ENCODE results near the gene HYCC2. TPM values are rescaled to one million over a fixed set of nuclear protein-coding genes. Genes with fewer than 3 reads are reported as not detected.
A peak's percentile ranks its signal among the peaks of the same experiment; 100 is the strongest.
"Not testable (repeated sequence)": the region's sequence is repeated elsewhere in the genome, so short reads cannot be mapped to it uniquely, and the experiment has no call there.

Gene HYCC2
- total RNA-seq, 2 experiments from 2014 or later, result 31.4 to 32.0 TPM

DNA sequence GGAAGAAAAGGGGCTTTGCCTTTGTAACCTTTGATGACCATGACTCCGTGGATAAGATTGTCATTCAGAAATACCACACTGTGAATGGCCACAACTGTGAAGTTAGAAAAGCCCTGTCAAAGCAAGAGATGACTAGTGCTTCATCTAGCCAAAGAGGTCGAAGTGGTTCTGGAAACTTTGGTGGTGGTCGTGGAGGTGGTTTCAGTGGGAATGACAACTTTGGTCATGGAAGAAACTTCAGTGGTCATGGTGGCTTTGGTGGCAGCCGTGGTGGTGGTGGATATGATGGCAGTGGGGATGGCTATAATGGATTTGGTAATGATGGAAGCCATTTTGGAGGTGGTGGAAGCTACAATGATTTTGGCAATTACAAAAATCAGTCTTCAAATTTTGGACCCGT lies 8.0 kb downstream of the HYCC2 start:
- POLR2A ChIA-PET, DNase-seq: not testable (repeated sequence)
- H3K4me1 Mint-ChIP-seq, result peaks cover 29% of the 10 kb centered on the region

DNA sequence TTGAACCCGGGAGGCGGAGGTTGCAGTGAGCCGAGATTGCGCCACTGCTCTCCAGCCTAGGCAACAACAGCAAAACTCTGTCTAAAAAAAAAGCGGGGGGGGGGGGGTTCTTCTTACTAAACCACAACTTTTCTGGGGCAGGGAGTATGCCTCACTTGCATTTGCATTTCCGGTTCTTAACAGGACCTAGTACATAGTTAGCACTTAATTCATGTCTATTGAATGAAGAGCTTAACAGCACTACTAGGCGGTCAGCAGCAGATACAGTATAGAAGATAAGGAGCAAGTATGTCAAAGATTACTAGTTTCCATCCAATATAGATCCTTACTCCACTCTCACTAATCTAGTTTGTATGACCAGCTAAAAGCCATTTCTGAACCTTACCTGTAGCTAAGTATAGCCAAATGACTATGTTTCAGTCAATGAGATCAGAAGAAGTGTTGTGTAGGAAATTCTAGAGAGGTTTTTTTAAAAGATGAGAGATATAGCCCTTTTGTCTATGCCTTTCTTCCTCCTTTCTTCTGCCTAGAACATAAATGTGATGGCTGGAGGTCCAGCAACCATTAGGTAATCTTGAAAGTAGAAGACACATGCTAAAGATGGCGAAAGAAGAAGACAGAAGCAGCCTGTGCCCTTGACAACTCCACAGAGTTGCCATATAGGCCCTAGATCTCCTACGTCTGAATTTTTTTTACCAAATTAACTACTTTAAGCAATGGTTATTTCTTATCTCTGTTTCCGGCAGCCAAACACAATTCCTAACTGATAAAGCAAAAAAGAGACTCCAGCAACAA lies 11.3 kb downstream of the HYCC2 start:
- peaks cover 14% of the 10 kb centered on the region for H3K36me3 Mint-ChIP-seq (ENCODE audit: low read depth)
- H3K27ac Mint-ChIP-seq, result no peak overlapping the region
- ChIA-PET CTCF (interaction anchor here (1.0 kb wide), 1 partner anchor 9 kb away, joined by 8 read pairs; no protein-coding TSS in a partner anchor), POLR2A (no interaction called here)
- no peak for DNase-seq
- H3K4me3 Mint-ChIP-seq, result no peak overlapping the region
- H3K4me1 Mint-ChIP-seq, result peaks cover 15% of the 10 kb centered on the region
- no peaks in the 10 kb centered on the region for H3K9me3 Mint-ChIP-seq
- H3K27me3 Mint-ChIP-seq, result no peaks in the 10 kb centered on the region

More for the DNA sequence above, 8.0 kb downstream of the HYCC2 start:
- peaks cover 12% of the 10 kb centered on the region for H3K36me3 Mint-ChIP-seq (ENCODE audit: low read depth)
- CTCF ChIA-PET, result interaction anchor here (2.6 kb wide), 1 partner anchor 162 kb away, joined by 6 read pairs; no protein-coding TSS in a partner anchor
- H3K27ac Mint-ChIP-seq, H3K9me3 Mint-ChIP-seq, H3K27me3 Mint-ChIP-seq, H3K4me3 Mint-ChIP-seq: not testable (repeated sequence)

DNA sequence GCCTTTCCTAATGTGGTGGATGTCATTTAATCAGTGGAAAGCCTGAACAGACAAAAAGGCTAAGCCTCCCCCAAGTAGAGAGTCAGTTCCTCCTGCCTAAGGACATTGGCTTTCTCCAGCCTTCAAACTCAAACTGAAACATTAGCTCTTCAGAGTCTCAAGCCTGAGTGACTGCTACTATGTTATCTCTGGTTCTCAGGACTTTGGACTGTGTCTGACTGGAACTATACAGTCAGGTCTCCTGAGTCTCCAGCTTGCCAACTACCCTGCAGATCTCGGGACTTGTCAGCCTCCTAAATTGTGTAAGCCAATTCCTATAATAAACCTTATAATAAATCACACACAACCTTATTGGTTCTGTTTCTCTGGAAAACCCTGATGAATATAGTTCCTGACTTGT lies 12.6 kb downstream of the HYCC2 start:
- ChIA-PET POLR2A (no interaction called here), CTCF (interaction anchor here (0.6 to 0.9 kb wide), 3 partner anchors 133 to 1667 kb away, joined by 3 to 4 read pairs (median 3); no protein-coding TSS in a partner anchor)
- no peak overlapping the region for H3K27ac Mint-ChIP-seq
- H3K4me3 Mint-ChIP-seq, result no peak overlapping the region
- no peak for DNase-seq
- H3K36me3 Mint-ChIP-seq (ENCODE audit: low read depth), result peaks cover 17% of the 10 kb centered on the region
- no peaks in the 10 kb centered on the region for H3K27me3 Mint-ChIP-seq
- peaks cover 12% of the 10 kb centered on the region for H3K4me1 Mint-ChIP-seq
- no peaks in the 10 kb centered on the region for H3K9me3 Mint-ChIP-seq

DNA sequence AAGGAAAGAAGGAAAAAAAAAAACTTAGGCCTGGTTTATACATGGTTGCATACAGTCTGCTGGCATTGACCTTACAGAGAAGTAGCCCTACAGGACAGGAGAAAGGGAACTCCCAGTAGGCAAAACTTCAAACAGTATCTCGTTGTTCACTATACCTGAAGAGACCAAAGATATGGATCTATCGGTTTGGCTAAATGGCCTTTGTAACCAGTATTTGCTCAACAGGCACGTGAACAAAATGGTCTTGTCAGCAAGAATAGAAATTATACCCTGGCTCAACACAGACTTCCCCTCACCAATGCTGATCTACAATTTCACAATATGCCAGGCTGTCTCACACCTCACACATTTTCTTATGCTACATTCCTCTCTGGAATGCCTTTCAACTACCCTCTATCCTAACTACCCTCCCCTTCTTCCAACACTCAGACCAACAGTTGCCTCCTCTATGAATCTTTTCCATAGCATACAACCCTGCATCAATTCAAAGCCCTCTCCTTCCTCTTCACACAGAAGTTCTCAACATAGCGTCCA lies 13.7 kb downstream of the HYCC2 start:
- no peak for DNase-seq
- peaks cover 16% of the 10 kb centered on the region for H3K36me3 Mint-ChIP-seq (ENCODE audit: low read depth)
- ChIA-PET POLR2A (interaction anchor here (0.7 kb wide), 1 partner anchor 82 kb away, joined by 4 read pairs; no protein-coding TSS in a partner anchor), CTCF (no interaction called here)
- H3K27ac Mint-ChIP-seq, result no peak overlapping the region
- H3K4me3 Mint-ChIP-seq, result no peak overlapping the region
- no peaks in the 10 kb centered on the region for H3K9me3 Mint-ChIP-seq
- H3K27me3 Mint-ChIP-seq, result no peaks in the 10 kb centered on the region
- H3K4me1 Mint-ChIP-seq, result peaks cover 5% of the 10 kb centered on the region

DNA sequence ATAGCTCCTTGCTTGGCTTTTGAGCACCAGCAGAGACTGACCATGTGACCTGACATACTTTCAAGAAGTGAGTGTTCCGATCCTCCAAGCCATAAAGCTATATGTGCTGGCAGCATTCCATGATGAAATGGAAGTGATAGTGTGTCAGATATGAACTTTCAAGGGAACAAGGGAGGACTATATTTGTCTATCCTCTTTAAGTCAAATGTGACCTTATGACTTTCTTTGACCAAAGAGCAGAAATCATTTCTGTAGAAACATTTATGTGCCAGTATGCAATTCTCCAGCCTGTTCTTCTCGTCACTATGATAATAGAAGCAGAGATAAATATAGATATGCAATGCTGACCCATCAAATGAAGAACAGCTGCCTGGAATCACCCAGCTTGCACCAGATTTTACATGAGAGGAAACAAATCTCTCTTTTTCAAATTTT lies 14.4 kb downstream of the HYCC2 start:
- Mint-ChIP-seq H3K27ac (no peak overlapping the region), H3K27me3 (no peaks in the 10 kb centered on the region), H3K9me3 (no peaks in the 10 kb centered on the region), H3K36me3 (ENCODE audit: low read depth) (peaks cover 16% of the 10 kb centered on the region), H3K4me3 (no peak overlapping the region), H3K4me1 (peaks cover 10% of the 10 kb centered on the region)
- no peak for DNase-seq
- POLR2A ChIA-PET, result interaction anchor here (0.7 kb wide), 1 partner anchor 96 kb away, joined by 5 read pairs; no protein-coding TSS in a partner anchor
- CTCF ChIA-PET, result interaction anchor here (0.6 to 1.6 kb wide), 4 partner anchors 12 to 218 kb away, joined by 3 to 6 read pairs (median 4); no protein-coding TSS in a partner anchor

DNA sequence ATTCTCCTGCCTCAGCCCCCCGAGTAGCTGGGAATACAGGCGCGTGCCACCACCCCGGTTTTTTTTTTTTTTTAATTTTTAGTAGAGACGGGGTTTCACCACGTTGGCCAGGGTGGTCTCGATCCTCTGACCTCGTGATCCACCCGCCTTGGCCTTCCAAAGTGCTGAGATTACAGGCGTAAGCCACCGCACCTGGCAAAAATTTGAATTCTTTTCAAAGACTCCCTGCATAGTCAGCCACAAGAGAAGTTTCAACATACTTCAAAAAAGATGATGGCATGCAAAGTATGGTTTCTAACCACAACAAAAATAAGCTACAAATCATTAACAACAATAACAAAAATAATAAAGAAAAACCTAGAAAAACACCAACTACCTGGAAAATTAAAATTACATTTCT lies 22.0 kb downstream of the HYCC2 start:
- H3K27me3 Mint-ChIP-seq, result no peaks in the 10 kb centered on the region
- H3K27ac Mint-ChIP-seq, result no peak overlapping the region
- H3K9me3 Mint-ChIP-seq, result peaks cover 6% of the 10 kb centered on the region
- peaks cover 35% of the 10 kb centered on the region for H3K36me3 Mint-ChIP-seq (ENCODE audit: low read depth)
- CTCF ChIA-PET, result no interaction called here
- no peak for DNase-seq
- POLR2A ChIA-PET, result interaction anchor here (0.6 kb wide), 1 partner anchor 73 kb away, joined by 5 read pairs; no protein-coding TSS in a partner anchor
- no peak overlapping the region for H3K4me3 Mint-ChIP-seq
- H3K4me1 Mint-ChIP-seq, result peaks cover 15% of the 10 kb centered on the region

DNA sequence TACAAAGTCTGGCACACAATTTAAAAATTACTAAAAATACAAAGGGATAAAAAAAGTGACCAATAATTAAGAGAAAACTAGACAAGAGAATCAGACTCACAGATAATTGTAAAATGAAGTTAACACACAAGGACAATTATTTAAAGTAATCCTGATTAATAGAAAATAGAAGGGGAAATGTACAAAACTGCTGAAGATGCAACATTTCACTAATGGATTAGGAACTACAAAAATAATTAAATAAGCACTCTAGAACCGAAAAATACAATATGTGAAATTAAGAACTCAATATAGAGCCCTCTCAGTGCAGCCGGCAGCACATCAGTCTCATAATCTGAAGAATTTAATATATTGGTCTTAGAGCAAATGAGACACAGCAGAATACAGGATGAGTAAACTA lies 24.6 kb downstream of the HYCC2 start:
- Mint-ChIP-seq H3K36me3 (ENCODE audit: low read depth) (peaks cover 46% of the 10 kb centered on the region), H3K9me3 (peaks cover 10% of the 10 kb centered on the region), H3K4me1 (peaks cover 5% of the 10 kb centered on the region), H3K4me3 (no peak overlapping the region), H3K27me3 (no peaks in the 10 kb centered on the region), H3K27ac (no peak overlapping the region)
- ChIA-PET CTCF (no interaction called here), POLR2A (no interaction called here)
- DNase-seq, result no peak

DNA sequence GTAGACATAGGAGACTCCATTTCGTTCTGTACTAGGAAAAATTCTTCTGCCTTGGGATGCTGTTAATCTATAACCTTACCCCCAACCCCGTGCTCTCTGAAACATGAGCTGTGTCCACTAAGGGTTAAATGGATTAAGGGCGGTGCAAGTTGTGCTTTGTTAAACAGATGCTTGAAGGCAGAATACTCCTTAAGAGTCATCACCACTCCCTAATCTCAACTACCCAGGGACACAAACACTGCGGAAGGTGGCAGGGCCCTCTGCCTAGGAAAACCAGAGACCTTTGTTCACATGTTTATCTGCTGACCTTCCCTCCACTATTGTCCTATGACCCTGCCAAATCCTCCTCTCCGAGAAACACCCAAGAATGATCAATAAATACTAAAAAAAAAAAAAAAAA lies 28.4 kb downstream of the HYCC2 start:
- H3K27me3 Mint-ChIP-seq, POLR2A ChIA-PET, H3K27ac Mint-ChIP-seq, H3K4me1 Mint-ChIP-seq, H3K4me3 Mint-ChIP-seq, DNase-seq: not testable (repeated sequence)
- H3K36me3 Mint-ChIP-seq (ENCODE audit: low read depth), result peaks cover 52% of the 10 kb centered on the region
- CTCF ChIA-PET, result interaction anchor here (0.9 kb wide), 1 partner anchor 18 kb away, joined by 3 read pairs; no protein-coding TSS in a partner anchor
- peaks cover 13% of the 10 kb centered on the region for H3K9me3 Mint-ChIP-seq

DNA sequence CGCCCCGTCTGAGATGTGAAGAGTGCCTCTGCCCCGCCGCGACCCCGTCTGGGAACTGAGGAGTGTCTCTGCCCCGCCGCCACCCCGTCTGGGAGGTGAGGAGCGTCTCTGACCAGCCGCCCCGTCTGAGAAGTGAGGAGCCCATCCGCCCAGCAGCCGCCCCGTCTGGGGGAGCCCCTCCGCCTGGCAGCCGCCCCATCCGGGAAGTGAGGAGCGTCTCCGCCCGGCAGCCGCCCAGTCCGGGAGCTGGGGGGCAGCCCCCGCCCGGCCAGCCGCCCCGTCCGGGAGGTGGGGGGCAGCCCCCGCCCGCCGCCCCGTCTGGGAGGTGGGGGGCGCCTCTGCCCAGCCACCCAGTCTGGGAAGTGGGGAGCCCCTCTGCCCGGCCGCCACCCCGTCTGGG lies 29.0 kb downstream of the HYCC2 start:
- Mint-ChIP-seq H3K9me3 (peaks cover 13% of the 10 kb centered on the region), H3K36me3 (ENCODE audit: low read depth) (peaks cover 48% of the 10 kb centered on the region)
- H3K4me1 Mint-ChIP-seq, H3K27me3 Mint-ChIP-seq, H3K27ac Mint-ChIP-seq, POLR2A ChIA-PET, H3K4me3 Mint-ChIP-seq, CTCF ChIA-PET, DNase-seq: not testable (repeated sequence)

DNA sequence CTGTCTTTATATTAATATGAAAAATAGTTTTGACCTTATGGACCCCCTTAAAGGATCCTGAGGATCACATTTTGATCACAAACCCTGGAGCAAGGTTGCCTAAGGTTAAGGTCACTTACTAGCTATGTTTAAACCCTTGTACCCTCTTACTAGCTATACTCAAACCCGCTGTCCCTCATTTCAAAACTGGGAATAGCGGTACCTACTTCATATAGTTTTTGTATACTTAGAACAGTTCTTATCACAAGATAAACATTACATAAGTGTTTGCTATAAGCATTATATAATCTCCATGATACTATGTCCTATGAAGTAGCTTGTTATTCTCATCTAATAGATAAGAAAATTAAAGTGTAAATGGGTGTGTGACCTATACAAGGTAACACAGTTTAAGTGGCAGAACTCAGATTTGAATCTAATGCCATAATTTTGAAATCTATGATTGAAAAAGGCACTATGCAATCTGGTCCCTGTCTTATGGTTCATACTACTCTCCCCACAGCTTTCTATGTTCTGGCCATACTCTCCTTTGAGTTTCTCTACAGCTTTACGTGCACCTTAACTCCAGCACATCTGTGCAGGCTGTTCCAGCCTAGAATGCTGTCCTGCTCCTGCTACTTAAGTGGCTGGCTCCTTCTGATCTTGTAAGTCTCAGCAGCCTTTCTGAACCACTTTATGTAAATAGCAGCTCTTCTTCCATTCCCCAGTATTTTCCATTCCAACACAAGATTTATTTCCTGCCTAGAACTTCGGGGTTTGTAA lies 30.4 kb downstream of the HYCC2 start:
- H3K27ac Mint-ChIP-seq, result no peak overlapping the region
- CTCF ChIA-PET, result interaction anchor here (0.6 to 1.5 kb wide), 4 partner anchors 16 to 78 kb away, joined by 3 read pairs; partner anchors contain the start of gene ORC2
- DNase-seq, result no peak

DNA sequence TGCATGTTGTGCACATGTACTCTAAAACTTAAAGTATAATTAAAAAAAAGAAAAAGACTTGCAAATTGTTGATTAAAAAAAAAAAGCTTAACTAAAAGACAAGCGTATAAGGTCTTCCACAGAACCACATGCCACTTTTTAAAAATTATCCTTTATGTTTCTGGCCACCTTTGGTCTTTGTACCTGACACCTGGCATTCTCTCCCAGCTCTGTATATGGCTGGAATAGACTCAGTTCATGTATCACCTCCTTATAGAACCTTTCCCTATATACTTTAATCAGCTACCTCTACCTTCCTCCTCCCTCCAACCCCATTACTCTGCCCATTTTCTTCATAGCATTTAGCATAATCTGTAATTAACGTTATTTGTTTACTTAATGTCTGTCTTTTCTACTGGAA lies 32.6 kb downstream of the HYCC2 start:
- no peak for DNase-seq
- Mint-ChIP-seq H3K4me1 (no peaks in the 10 kb centered on the region), H3K27ac (peak overlapping the region; percentile 4), H3K27me3 (no peaks in the 10 kb centered on the region), H3K4me3 (no peak overlapping the region), H3K9me3 (peaks cover 11% of the 10 kb centered on the region), H3K36me3 (ENCODE audit: low read depth) (peaks cover 53% of the 10 kb centered on the region)
- CTCF ChIA-PET, result no interaction called here
- POLR2A ChIA-PET, result no interaction called here

More for the DNA sequence above, 30.4 kb downstream of the HYCC2 start:
- peaks cover 51% of the 10 kb centered on the region for H3K36me3 Mint-ChIP-seq (ENCODE audit: low read depth)
- no peaks in the 10 kb centered on the region for H3K4me1 Mint-ChIP-seq
- peaks cover 10% of the 10 kb centered on the region for H3K9me3 Mint-ChIP-seq
- POLR2A ChIA-PET, result no interaction called here
- H3K27me3 Mint-ChIP-seq, result no peaks in the 10 kb centered on the region
- no peak overlapping the region for H3K4me3 Mint-ChIP-seq

DNA sequence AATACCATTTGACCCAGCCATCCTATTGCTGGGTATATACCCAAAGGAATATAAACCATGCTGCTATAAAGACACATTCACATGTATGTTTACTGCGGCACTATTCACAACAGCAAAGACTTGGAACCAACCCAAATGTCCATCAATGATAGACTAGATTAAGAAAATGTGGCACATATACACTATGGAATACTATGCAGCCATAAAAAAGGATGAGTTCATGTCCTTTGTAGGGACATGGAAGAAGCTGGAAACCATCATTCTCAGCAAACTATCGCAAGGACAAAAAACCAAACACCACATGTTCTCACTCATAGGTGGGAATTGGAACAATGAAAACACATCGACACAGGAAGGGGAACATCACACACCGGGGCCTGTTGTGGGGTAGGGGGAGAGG lies 33.1 kb downstream of the HYCC2 start:
- CTCF ChIA-PET, result not testable (repeated sequence)

DNA sequence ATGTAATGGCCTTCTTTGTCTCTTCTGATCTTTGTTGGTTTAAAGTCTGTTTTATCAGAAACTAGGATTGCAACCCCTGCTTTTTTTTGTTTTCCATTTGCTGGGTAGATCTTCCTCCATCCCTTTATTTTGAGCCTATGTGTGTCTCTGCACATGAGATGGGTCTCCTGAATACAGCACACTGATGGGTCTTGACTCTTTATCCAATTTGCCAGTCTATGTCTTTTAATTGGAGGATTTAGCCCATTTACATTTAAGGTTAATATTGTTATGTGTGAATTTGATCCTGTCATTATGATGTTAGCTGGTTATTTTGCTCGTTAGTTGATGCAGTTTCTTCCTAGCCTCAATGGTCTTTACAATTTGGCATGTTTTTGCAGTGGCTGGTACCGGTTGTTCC lies 37.1 kb downstream of the HYCC2 start:
- H3K36me3 Mint-ChIP-seq (ENCODE audit: low read depth), result peaks cover 43% of the 10 kb centered on the region
- H3K27me3 Mint-ChIP-seq, CTCF ChIA-PET, H3K4me3 Mint-ChIP-seq, H3K4me1 Mint-ChIP-seq, POLR2A ChIA-PET, H3K27ac Mint-ChIP-seq, DNase-seq: not testable (repeated sequence)
- H3K9me3 Mint-ChIP-seq, result peaks cover 11% of the 10 kb centered on the region

More for the DNA sequence above, 33.1 kb downstream of the HYCC2 start:
- POLR2A ChIA-PET, H3K4me3 Mint-ChIP-seq, H3K27ac Mint-ChIP-seq, H3K4me1 Mint-ChIP-seq, DNase-seq, H3K27me3 Mint-ChIP-seq: not testable (repeated sequence)
- Mint-ChIP-seq H3K36me3 (ENCODE audit: low read depth) (peaks cover 51% of the 10 kb centered on the region), H3K9me3 (peaks cover 11% of the 10 kb centered on the region)

Measured in activated CD4-positive, alpha-beta T cell treated with anti-CD3 and anti-CD28 coated beads, Interleukin-2, amount 10 ng/mL, durations not matched to agents 7 days and 5 days (primary cell).